CD14-positive monocyte (primary cell): ENCODE results near the gene DGKQ. TPM values are rescaled to one million over a fixed set of nuclear protein-coding genes. Genes with fewer than 3 reads are reported as not detected.

ENCODE experiments used
- DNase-seq, 3 donors: peaks; one replicate each; pipeline ENCODE4 v3.0.0-alpha.2; 2011 to 2022
- H2AFZ ChIP-seq: 2 replicates; pipeline ENCODE4 v1.6.0; 2012; ENCODE audit warnings: mild to moderate bottlenecking, low read depth, low read length, inconsistent platforms; ENCODE audit not compliant: insufficient read depth, poor library complexity, severe bottlenecking
- H3K27ac ChIP-seq, 2 donors: 1 replicate in 1 of 2; 2 replicates in 1 of 2; pipeline ENCODE4 v1.5.1; 2012 to 2013; ENCODE audit warnings: low read length in 2 of 2, control low read depth in 1 of 2, inconsistent platforms in 1 of 2, low read depth in 1 of 2, mild to moderate bottlenecking in 1 of 2
- H3K27me3 ChIP-seq, 2 donors: one replicate each; pipeline versions ENCODE4 v1.6.0 to v1.6.1; 2011 to 2013; ENCODE audit warnings: low read length in 2 of 2; ENCODE audit not compliant: control insufficient read depth in 2 of 2, insufficient read depth in 2 of 2
- H3K36me3 ChIP-seq, 2 donors: replicated peaks in 1 of 2; 1 replicate in 1 of 2; 2 replicates in 1 of 2; pipeline versions ENCODE4 v1.5.1 to v1.6.1; 2012 to 2013; ENCODE audit warnings: low read length in 2 of 2, control low read depth in 1 of 2, inconsistent platforms in 1 of 2, mild to moderate bottlenecking in 1 of 2; ENCODE audit not compliant: insufficient read depth in 2 of 2, control insufficient read depth in 1 of 2
- H3K4me1 ChIP-seq, 2 donors: 1 replicate in 1 of 2; 2 replicates in 1 of 2; pipeline versions ENCODE4 v1.5.1 to v1.6.1; 2012 to 2013; ENCODE audit warnings: low read length in 2 of 2, control low read depth in 1 of 2, inconsistent platforms in 1 of 2, mild to moderate bottlenecking in 1 of 2, moderate library complexity in 1 of 2; ENCODE audit not compliant: insufficient read depth in 2 of 2, control insufficient read depth in 1 of 2
- H3K4me2 ChIP-seq: replicated peaks from 2 replicates; pipeline ENCODE3; 2012; ENCODE audit warnings: low read length, moderate library complexity, mild to moderate bottlenecking; ENCODE audit not compliant: poor library complexity, severe bottlenecking; ENCODE audit errors: extremely low read depth
- H3K4me3 ChIP-seq, 3 experiments: fragments of 200-600 bp in 1 of 3; sonication (generic) in 1 of 3; replicated peaks in 1 of 3; 1 replicate in 2 of 3; 2 replicates in 1 of 3; pipeline ENCODE4 v1.5.1; 2011 to 2013; ENCODE audit warnings: low read length in 3 of 3, mild to moderate bottlenecking in 3 of 3, control low read depth in 2 of 3, low read depth in 2 of 3, inconsistent platforms in 1 of 3, moderate library complexity in 1 of 3
- H3K79me2 ChIP-seq: 2 replicates; pipeline ENCODE4 v1.6.0; 2012; ENCODE audit warnings: mild to moderate bottlenecking, control low read depth, inconsistent platforms, low read length, moderate library complexity; ENCODE audit not compliant: insufficient read depth
- H3K9ac ChIP-seq: 2 replicates; pipeline ENCODE4 v1.6.0; 2017; ENCODE audit warnings: low read length, mild to moderate bottlenecking; ENCODE audit not compliant: insufficient read depth, poor library complexity, severe bottlenecking
- H3K9me3 ChIP-seq, 2 donors: replicated peaks in 1 of 2; 1 replicate in 1 of 2; 2 replicates in 1 of 2; pipeline versions ENCODE4 v1.5.1 to v1.6.1; 2012 to 2013; ENCODE audit warnings: low read length in 2 of 2, control low read depth in 1 of 2; ENCODE audit not compliant: control insufficient read depth in 1 of 2, insufficient read depth in 1 of 2
- H4K20me1 ChIP-seq: 2 replicates; pipeline ENCODE4 v1.6.0; 2012; ENCODE audit warnings: mild to moderate bottlenecking, low read length, control low read depth, moderate library complexity; ENCODE audit not compliant: insufficient read depth
- H3K27ac Mint-ChIP-seq, 7 donors: one replicate each; pipeline ENCODE4 v1.8.0; 2020; ENCODE audit warnings: mild to moderate bottlenecking in 7 of 7, mixed read lengths in 7 of 7, moderate library complexity in 6 of 7, inconsistent platforms in 2 of 7
- H3K27me3 Mint-ChIP-seq, 3 donors: one replicate each; pipeline ENCODE4 v1.8.0; 2021 to 2022; ENCODE audit warnings: low read depth in 3 of 3, mild to moderate bottlenecking in 3 of 3, mixed read lengths in 3 of 3, moderate library complexity in 3 of 3, inconsistent platforms in 1 of 3
- H3K36me3 Mint-ChIP-seq, 2 donors: one replicate each; pipeline ENCODE4 v1.8.0; 2020; ENCODE audit warnings: mixed read lengths in 2 of 2, inconsistent platforms in 1 of 2, mild to moderate bottlenecking in 1 of 2
- H3K4me1 Mint-ChIP-seq: one replicate; pipeline ENCODE4 v1.8.0; 2020; ENCODE audit warnings: mild to moderate bottlenecking, mixed read lengths
- H3K4me3 Mint-ChIP-seq, 2 donors: one replicate each; pipeline ENCODE4 v1.8.0; 2020; ENCODE audit warnings: mild to moderate bottlenecking in 2 of 2, mixed read lengths in 2 of 2, moderate library complexity in 1 of 2
- H3K9me3 Mint-ChIP-seq, 7 donors: one replicate each; pipeline ENCODE4 v1.8.0; 2020 to 2022; ENCODE audit warnings: mixed read lengths in 7 of 7, mild to moderate bottlenecking in 6 of 7, moderate library complexity in 6 of 7, inconsistent platforms in 2 of 7
- CTCF ChIP-seq: fragments of 200-600 bp; IDR thresholded peaks from one replicate; pipeline ENCODE4 v1.8.0; 2022; ENCODE audit warnings: antibody characterized with exemption, mild to moderate bottlenecking
- WGBS: methylation state at CpG from one replicate; pipeline ENCODE4 v1.1.5; 2013; ENCODE audit warnings: missing lambda C conversion rate; ENCODE audit not compliant: insufficient coverage; 5-methylcytosine and 5-hydroxymethylcytosine counted together
- intact Hi-C, 2 donors: fragments of 100-400 bp; cut with micrococcal nuclease; formaldehyde crosslinking; loops; one replicate each; pipeline versions ENCODE4 v1.15.0 to v1.15.1; 2023
- polyA plus RNA-seq, 3 donors: library from polyadenylated mRNA; depleted of rRNA in 1 of 3; unstranded in 2 of 3; stranded (reverse) in 1 of 3; fragments of 300-500 nt in 2 of 3; fragments of >200 nt in 1 of 3; fragmentation: Illumina TruSeq in 2 of 3; gene quantifications; 1 replicate in 2 of 3; 2 replicates in 1 of 3; pipeline ENCODE4 v1.2.3, GENCODE V29; 2012 to 2021

DGKQ gene
- polyA plus RNA-seq, 3 donors = 0.58 to 23.1 (median 2.4) TPM

DNA sequence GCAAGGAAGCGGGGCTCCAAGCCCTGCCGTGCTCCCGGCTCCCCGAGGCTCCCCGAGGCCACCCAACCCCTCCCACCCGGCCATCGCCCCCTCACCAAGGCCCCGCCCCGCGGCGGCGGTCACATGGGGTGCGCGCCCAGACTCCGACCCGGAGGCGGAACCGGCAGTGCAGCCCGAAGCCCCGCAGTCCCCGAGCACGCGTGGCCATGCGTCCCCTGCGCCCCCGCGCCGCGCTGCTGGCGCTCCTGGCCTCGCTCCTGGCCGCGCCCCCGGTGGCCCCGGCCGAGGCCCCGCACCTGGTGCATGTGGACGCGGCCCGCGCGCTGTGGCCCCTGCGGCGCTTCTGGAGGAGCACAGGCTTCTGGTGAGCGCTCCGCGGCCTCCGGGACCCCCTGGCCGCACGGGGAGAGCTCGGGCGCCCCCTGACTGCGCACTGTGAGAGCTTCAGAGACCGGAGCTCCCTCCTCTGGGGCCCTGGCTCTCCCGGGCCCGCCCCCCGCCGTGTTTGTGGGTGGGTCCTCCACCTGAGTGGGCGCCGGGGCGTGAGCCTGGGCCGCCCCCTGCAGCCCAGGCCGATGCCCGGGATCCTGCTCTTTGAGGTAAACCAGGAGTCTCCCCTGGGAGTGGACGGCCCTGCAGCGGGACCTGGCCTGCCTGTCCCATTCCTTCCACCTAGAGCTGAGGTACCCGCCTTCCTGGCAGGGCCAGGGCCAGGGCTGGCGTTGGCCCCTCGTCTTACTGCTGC is 13.7 kb upstream of the DGKQ start, which contains the start of gene IDUA:
TSS of gene IDUA (plus strand) at position 166 of the 745 bp plus-strand sequence. CDS start at position 207, 41 bp downstream.
- Mint-ChIP-seq H3K27me3 (peaks cover 1 to 4% (median 2%) of the 10 kb centered on the region in 3 donors), H3K4me1 (peaks cover 23% of the 10 kb centered on the region), H3K36me3 (peaks cover 7 to 20% of the 10 kb centered on the region in 2 donors), H3K9me3 (no peaks in the 10 kb centered on the region), H3K4me3 (peak within 1 kb of the TSS; percentile 84 to 94), H3K27ac (peak within 1 kb of the TSS in 6 of 7 donors; percentile 26 to 85 (median 74))
- H3K9me3 ChIP-seq = no peaks in the 10 kb centered on the region
- DNase-seq = peak; percentile 59 to 68 (median 66)
- WGBS = under 1% methylated on average over 61 of the region's 69 CpGs
- intact Hi-C loops = no loop called here
- peak; percentile 37 for TF ChIP-seq CTCF
- peak within 1 kb of the TSS; percentile 73 for H3K9ac ChIP-seq
- no peaks in the 10 kb centered on the region for H3K27me3 ChIP-seq
- H3K27ac ChIP-seq = peak within 1 kb of the TSS in 1 of 2 donors; percentile 59
- peak within 1 kb of the TSS; percentile 61 to 84 (median 67) for H3K4me3 ChIP-seq
- no peaks in the 10 kb centered on the region for H3K79me2 ChIP-seq
- H3K36me3 ChIP-seq = peaks cover 13 to 14% of the 10 kb centered on the region in 2 donors
- peaks cover 11% of the 10 kb centered on the region for H4K20me1 ChIP-seq
- H3K4me2 ChIP-seq = peak within 1 kb of the TSS; percentile 97
- peaks cover 27 to 35% of the 10 kb centered on the region in 2 donors for H3K4me1 ChIP-seq
- peak within 1 kb of the TSS; percentile 91 for H2AFZ ChIP-seq

GRCh38 chr4:986428-986878 is 13.1 kb upstream of the DGKQ start:
- H3K4me1 ChIP-seq = peaks cover 27 to 35% of the 10 kb centered on the region in 2 donors
- WGBS = 2% methylated on average over 13 of the region's 14 CpGs
- peaks cover 1 to 2% (median 1%) of the 10 kb centered on the region in 3 donors for H3K27me3 Mint-ChIP-seq
- H4K20me1 ChIP-seq = peaks cover 11% of the 10 kb centered on the region
- peak overlapping the region; percentile 61 to 84 (median 67) for H3K4me3 ChIP-seq
- no peaks in the 10 kb centered on the region for H3K9me3 ChIP-seq
- peaks cover 7 to 20% of the 10 kb centered on the region in 2 donors for H3K36me3 Mint-ChIP-seq
- peak overlapping the region; percentile 73 for H3K9ac ChIP-seq
- no peak for DNase-seq
- H3K27ac Mint-ChIP-seq = peak overlapping the region in 4 of 7 donors; percentile 26 to 85 (median 58)
- intact Hi-C loops = no loop called here
- H3K27ac ChIP-seq = peak overlapping the region in 1 of 2 donors; percentile 59
- no peak for TF ChIP-seq CTCF
- peak overlapping the region; percentile 84 to 94 for H3K4me3 Mint-ChIP-seq
- no peaks in the 10 kb centered on the region for H3K79me2 ChIP-seq
- peaks cover 11 to 13% of the 10 kb centered on the region in 2 donors for H3K36me3 ChIP-seq
- no peaks in the 10 kb centered on the region for H3K9me3 Mint-ChIP-seq
- H3K27me3 ChIP-seq = no peaks in the 10 kb centered on the region
- peaks cover 23% of the 10 kb centered on the region for H3K4me1 Mint-ChIP-seq
- H3K4me2 ChIP-seq = peak overlapping the region; percentile 97
- H2AFZ ChIP-seq = peak overlapping the region; percentile 91
